NCI-H2227 treated with DMSO at 0.1 percent for 48 hours (cell line): ENCODE measurements around the gene C1orf74.
"Not testable (repeated sequence)": the region's sequence is repeated elsewhere in the genome, so short reads cannot be mapped to it uniquely, and the experiment has no call there.

Source experiments
- DNase-seq: peaks from one replicate; lab custom pipeline; 2025; lab: John Stamatoyannopoulos, UW

C1orf74 gene

DNA sequence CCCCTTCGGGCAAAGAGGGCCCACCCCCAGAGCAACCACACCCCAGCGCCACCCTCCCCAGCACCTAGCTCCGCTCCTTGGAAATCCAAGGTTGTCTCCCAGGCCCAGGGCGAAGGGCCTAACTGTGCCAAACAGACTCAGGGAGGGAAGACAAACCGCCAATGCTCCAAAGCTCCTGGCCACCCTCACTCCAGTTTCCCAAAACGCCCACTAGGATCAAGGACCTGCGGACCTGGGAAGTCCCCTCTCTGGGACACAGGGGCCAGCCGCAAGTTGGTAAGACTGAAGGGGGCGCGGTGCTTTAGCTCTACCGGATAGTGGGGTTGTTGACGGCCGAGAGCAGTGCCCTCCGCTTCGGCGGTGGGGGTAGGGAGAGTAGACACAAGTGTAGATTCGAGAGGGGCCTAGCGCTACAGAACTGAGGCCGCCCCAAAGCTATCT lies 21.0 kb upstream of the C1orf74 start:
- DNase-seq, result no peak

DNA sequence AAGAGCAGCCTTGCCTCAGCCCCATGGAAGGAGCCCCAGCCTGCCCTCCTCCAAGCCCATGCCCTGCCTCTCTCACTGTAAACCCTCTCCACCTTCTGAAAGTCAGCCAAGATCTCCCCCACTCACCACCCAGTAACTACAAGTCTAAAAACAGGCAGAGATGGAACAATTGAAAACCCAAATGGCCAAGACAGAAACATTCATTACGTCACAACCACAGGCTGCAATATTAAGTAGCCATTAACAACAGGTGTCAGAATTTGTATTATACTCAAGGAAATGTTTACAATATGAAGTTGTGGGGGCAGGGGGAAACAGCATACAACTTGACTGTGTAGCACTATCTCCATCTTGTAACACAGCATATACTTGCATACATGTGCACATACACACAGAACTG lies 19.2 kb upstream of the C1orf74 start:
- DNase-seq, result no peak

DNA sequence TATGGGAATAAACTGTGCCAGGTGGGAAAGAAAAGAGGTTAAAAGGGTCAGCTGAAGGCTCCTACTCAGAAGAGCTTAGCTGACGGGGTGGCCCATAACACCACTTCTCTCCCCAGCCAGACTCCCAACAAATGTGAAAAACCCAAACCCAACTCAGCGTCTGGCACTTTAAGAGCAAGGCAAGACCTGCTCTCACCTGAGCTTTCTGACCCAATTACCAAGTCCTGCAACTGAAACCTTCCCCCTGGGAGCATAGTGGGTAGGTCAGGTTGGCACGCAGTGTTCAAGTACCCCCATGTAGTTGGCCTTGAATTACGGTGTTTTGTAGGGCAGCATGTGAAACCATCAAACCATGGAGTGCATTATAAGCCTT lies 18.4 kb upstream of the C1orf74 start:
- DNase-seq, result no peak

DNA sequence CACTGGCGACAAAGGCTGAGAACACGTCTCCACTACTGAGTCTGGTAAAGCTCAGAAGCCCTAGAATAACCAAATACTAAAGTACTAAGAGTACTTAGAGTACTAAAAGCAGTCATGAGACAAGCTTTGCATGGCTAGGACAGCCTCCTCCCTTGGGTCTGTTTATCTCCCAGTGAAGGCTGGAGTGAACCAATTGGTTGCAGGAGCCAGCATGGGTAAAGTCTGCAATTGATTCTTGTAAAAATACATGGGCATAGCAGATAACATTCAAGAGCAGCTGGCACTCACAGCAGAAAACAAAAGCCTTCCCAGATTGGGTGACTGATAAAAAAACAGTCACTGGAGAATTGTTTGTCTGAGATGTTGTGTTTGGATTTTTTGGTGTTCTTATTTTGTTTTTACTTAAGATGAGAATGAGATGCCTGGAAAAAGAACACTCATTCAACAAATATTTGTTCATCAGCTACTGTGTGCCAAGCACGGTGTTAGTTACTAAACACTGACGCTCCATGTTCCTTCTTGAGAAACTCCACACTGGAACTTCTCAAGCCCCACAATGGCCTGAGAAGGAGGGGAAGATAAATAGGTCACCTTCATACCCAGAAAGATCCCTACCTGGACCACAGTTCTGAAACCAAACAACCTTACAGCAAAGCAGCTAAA lies 17.9 kb upstream of the C1orf74 start:
- DNase-seq, result no peak

DNA sequence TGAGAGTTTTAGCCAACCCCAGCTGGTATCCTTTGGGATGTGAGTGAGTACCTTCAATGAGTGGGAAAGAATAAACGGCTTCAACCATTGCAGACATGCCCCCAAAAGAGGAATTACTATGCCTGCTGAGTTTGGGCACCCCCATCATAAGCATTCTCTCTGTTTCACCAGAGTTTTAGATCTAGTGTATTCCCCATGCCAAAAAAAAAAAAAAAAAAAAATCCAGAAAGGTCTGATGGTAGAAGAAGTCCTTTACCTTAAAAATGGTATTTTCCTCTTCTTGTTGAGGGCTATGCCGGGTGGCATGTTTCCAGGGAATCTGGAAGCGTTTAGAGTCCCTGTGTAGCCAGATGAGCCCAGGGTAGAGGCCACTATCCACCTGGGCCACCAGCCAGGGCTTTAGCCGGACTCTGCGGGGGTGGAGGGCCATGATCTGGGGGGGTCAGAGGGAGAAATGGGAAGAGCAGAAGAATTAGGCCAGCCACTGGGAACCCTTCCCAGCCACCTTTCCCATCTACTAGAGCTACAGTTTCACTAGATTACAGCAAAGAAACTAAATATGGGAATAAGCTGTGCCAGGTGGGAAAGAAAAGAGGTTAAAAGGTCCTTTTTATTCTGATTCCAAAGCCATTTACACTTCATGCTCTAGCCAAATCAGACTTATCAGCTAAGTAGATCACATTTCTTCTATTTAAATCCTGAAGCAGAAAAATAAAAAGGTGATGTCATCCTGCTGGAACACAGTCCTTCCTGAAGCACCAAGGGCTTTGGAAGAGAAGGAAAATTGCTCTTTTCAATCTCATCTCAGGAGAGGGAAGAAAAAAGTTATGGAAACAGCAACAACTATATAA lies 16.9 kb upstream of the C1orf74 start:
- no peak for DNase-seq

DNA sequence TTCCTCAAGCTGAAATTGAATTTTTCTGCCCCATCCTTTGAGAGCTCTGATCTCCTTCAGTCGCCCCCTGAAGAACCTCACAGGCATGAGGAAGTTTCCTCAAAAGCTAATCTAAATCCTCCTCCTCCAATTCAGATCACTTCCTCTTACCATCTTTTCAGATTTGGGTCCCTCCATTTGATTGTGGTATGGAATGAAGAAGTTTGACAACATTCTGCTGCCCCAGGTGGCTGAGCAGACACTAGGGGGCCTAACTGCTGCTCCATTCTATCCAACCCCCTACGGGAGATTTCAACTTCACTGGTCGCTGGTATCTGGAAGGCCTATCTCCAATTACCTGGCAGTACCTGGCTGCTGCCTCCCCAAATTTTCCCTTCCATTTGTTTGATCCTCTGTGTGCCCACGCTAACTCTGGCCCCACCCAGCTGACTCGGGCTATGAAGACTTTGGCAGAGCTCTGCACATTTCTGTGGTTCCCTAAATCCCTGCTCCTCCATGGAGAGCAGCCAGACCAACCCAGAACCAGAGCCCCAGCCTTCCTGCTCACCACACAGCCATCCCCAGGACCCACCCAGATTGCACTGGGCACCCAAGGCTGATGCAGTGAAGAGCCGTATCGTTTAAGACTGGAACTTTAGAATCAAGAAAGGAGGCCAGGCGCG lies 13.8 kb upstream of the C1orf74 start:
- no peak for DNase-seq

DNA sequence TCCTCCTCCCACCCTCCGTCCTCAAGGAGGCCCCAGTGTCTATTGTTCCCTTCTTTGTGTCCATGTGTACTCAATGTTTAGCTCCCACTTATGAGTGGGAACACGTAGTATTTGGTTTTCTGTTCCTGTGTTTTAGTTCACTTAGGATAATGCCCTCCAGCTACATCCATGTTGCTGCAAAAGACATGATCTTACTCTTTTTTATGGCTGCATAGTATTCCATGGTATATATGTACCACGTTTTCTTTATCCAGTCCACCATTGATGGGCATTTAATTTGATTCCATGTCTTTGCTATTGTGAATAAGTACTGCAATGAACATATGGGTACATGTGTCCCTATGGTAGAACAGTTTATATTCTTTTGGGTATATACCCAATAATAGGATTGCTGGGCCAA lies 9.4 kb upstream of the C1orf74 start:
- not testable (repeated sequence) for DNase-seq

DNA sequence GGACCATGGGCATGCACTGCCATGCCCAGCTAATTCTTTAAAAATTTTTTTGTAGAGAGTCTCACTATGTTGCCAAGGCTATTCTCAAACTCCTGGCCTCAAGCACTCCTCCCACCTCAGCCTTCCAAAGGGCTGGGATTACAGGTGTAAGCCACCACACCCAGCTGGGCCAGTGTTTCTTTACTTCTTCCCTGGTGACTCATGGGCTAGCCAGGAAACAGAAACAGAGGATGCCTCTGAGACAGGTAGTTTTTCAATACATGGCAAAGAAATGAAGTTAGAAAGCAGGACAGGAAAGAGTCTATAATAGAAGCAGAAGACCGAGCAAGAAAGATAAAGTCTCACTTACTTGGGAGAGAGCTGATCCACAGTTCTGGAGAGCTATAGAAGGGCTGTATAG lies 7.6 kb upstream of the C1orf74 start:
- DNase-seq, result no peak

DNA sequence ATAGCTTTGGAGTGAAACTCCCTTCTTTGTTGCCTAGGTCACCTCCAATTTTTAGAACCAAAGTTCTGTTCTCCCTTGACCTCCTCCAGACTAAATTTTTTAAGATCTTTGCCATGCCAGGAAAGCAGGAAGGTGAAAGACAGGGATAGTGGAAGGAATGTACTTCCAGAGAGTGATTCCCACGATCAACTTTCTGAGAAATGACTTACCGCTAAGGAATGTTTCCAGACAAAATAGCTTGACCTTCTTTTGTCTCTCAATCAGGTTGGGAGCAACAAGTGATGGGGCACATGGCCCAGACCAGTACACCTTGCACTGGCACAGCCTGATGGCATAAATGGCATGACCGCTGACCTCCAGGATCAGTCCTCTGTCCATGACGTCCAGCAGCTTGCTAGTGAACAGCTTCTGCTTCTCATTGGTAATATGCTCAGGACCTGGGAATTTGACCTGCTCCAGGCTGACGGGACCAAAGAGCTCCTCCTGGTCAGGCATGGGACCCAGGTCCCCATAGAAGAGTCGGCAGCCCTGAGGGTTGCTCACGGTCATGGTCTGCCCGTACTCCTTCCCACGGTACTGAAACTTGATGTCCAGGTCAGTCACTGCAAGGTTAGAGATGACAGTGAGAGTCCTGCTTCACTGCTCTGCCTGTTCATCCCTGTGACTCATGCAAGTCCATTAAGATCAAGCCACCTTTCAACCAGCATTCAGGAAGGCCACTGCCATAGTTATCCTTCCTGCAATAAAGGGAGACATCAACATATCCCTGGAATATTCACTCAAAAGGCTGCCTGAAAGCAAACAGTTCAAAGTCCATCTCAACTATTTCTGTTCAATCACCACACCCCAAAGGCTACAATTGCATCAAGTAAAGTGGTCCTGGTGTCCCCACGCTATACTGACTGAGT lies 6.2 kb upstream of the C1orf74 start:
- DNase-seq, result no peak

DNA sequence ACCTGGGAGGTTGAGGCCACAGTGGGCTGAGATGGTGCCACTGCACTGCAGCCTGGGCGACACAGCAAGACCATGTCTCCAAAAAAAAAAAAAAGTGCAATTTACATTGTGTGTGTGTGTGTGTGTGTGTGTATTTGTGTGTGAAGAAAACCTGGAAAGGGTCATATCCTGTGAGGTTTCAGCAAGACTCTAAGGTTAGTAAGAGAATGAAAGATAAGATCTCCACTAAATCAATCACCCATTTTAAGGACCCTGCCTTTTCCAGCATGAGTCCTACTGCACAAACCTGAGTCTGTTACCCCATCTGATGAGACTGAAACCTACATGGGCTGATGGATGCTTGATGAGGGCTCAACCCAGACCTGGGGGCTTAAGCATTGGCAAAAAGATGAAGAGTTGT lies 4.9 kb upstream of the C1orf74 start:
- DNase-seq, result no peak

DNA sequence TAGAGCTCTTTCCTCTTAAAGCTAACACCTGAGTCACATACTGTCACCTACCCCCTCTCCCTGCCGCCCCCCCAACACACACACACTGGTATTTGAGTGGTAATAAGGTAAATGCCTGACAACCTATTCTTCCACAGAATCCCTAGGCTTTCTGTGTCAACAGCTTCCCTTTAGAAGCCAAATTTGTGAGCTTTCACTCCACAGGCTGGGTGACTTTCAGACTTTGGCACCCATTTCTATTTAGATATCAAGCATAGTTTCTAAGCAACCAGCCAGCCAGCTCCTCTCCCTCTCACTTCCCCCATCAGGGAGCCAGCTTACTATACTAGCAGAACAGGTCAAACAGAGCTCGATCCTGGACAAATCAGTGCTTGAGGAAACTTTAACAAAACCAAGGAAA lies 3.2 kb upstream of the C1orf74 start:
- DNase-seq, result no peak

DNA sequence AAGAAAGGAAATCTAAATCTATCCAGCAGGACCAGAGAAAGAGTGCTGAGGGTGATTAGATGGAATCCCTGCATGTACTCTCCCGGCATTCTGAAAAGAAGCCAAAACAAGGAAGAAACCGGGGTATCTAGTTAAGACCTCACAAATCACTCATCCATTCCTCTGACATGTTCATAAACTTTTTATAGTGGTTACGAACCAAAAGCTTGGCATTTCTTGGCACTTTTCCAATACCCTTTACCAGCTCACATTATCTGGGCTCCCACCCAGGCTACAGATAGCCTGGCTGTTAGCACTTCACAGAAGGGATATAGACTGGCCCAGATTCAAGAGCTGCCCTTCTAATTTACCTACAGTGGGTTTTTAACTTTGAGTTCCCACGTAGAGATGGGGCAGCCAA lies 1.8 kb upstream of the C1orf74 start:
- DNase-seq, result no peak

DNA sequence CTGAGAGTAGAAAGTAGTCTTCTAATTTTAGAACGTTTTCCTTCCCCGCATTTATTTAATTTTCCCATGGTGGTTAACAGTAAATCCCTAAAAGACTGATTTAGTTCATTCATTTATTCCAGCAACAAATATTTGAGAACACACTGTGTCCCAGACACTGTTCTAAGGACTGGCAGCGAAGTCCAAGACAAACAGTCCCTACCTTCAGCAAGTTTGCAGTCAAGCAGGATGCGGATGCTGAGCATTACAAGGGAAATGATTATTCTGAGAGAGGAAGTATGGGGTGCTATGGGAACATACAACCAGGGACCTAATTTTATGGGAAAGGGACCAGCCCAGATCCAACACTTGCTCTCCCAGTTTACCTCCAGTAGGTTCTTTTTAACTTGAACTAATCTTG lies 1.2 kb upstream of the C1orf74 start:
- no peak for DNase-seq

DNA sequence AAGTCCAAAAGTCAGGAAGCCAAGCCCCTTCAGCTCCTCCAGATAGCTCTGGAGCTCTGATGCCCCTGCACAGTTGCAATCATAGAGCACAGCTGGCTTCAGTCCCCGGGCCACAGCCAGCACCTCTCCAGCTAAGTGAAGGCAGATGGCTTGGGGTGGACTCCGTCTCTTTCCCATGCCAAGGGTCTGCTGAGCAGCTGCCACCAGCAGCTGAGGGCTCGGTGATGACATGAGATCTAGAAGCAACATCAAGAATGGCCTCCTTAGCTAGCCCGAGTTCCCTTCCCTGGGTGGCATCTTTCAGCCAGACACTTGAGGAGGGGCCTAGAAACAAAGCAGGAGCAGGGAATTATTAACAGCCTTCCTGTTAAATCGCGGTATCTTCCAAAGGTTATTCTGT lies 973 bp downstream of the C1orf74 start:
- no peak for DNase-seq

DNA sequence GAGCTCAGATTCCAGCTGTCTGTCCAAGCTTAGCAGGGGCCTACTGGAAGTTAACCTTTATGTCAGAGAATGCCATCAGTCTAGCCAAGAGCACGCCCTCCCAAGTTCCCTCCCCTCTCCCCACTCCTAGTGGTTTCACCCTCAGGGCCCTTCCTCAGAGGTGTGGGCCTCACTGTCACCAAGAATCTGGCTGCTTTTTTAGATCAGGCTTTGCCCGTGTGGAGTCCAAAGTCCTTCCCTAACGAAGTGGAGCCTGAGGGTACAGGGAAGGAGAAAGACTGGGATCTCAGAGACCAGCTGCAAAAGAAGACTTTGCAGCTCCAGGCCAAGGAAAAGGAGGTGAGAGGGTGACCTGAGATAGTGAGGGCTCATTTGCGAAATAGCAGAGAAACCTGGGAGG lies 4.1 kb downstream of the C1orf74 start:
- no peak for DNase-seq

DNA sequence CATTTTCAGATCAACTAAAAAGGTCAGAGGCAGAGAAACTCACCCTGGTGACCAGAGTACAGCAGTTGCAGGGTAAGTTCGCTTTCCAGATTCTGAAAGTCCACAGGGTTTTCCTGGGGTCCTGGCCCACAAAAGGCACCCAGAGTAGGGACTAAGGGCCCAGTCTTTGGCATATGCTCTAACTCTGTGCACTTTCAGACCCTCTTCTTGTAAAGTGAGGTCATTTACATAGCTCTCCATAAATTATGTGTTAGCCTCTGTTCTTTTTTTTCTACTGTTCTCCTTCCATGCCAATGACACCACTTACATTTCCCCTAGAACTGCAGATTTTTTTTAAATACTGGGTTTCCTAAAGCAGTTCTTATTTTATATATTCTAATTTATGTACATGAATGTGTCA lies 6.3 kb downstream of the C1orf74 start:
- no peak for DNase-seq

DNA sequence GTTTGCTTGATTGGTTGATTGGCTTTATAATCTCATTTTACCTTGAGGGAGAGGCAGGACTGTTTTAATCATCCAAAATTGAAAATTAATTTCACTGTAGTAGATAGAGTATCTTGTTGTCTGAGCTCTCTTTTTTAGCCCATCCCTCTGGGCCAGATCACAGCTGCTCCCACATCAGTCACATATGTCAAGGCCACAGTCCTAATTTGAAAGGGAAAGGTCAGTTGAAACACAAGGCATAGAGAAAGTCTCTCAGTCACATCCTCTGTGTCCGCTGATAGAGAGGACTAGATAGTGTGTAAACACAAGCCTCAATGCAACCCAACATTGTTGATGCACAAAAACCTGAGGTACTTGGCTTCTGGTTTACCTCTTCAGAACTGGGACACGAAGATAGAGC lies 6.8 kb downstream of the C1orf74 start:
- no peak for DNase-seq

DNA sequence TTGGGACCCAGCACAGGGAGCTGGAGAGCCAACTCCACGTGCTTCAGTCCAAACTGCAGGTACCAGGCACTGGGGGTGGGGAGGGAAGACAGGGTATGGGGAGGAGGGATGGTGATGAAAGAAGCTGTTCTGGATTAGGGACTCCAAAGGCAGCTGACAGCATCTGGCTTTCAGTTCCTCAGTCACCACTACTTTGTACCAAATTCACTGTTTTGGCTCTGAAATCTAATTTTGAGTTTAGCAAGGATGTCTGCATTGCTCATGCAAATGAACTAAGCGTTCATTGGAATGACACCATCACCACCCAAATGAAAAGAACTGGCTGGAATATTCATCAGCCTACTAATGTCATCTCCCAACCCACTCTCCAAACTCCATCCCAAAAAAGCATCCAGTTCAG lies 8.7 kb downstream of the C1orf74 start:
- DNase-seq, result no peak

DNA sequence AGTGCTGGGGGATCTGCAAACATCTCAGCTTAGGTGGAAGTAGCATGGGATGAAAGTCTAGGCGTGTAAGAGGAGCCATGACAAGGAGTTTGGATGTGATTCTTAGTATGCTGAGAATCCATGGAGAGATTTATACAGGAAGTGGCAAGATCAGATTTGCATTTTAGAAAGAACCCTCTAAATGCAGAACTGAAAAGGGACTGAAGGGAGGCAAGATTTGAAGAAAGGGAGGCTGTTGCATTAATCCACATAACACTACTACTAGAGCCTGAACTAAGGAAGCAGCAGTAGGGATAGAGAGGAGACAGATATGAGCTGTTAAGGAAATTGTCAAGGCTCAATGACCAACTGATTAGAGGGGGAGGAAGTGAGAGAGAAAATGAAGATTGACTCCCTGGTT lies 9.8 kb downstream of the C1orf74 start:
- no peak for DNase-seq

DNA sequence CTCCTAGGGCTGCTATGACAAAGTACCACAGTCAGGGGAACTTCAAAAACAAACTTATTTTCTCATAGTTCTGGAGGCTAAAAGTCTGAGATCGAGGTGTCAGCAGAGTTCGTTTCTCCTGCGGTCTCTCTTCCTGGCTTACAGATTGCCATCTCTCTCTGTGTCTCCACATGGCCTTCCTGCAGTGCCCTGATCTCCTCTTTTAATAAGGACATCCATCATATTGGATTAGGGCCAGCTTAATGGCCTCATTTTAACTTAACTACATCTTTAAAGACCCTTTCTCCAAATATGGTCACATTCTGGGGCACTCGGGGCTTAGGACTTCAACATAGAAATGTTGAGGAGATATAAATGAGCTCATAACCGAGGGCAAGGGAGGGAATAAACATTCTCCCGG lies 12.2 kb downstream of the C1orf74 start:
- DNase-seq, result no peak

DNA sequence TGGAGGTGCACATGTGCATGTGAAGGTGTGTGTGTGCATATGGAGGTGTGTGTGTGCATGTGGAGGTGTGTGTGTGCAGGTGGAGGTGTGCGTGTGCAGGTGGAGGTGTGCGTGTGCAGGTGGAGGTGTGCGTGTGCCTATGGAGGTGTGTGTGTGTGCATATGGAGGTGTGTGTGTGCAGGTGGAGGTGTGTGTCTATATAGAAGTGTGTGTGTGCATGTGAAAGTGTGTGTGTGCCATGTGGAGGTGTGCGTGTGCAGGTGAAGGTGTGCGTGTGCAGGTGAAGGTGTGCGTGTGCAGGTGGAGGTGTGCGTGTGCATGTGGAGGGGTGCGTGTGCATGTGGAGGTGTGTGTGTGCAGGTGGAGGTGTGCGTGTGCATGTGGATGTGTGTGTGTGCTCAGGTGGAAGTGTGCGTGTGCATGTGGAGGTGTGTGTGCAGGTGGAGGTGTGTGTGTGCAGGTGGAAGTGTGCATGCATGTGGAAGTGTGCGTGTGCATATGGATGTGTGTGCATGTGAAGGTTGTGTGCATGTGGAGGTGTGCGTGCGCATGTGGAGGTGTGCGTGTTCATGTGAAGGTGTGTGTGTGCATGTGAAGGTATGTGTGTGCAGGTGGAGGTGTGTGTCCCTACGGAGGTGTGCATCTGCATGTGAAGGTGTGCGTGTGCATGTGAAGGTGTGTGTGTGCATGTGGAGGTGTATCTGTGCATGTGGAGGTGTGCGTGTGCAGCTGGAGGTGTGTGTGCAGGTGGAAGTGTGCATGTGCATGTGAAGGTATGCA lies 13.5 kb downstream of the C1orf74 start:
- no peak for DNase-seq
